Mononuclear cell (primary cell): ENCODE results near the gene COL5A3. TPM values are rescaled to one million over a fixed set of nuclear protein-coding genes. Genes with fewer than 3 reads are reported as not detected.
"Not testable (repeated sequence)": the region's sequence is repeated elsewhere in the genome, so short reads cannot be mapped to it uniquely, and the experiment has no call there.

Source experiments
- H3K27me3 ChIP-seq: 2 replicates; pipeline ENCODE4 v1.6.0; 2011; ENCODE audit warnings: low read length, control low read depth; ENCODE audit not compliant: insufficient read depth
- H3K4me1 ChIP-seq: 2 replicates; pipeline ENCODE4 v1.5.1; 2011; ENCODE audit warnings: mild to moderate bottlenecking, low read length, control low read depth; ENCODE audit not compliant: insufficient read depth
- H3K4me3 ChIP-seq: 2 replicates; pipeline ENCODE4 v1.5.1; 2011; ENCODE audit warnings: mild to moderate bottlenecking, low read length, moderate library complexity
- H3K9me3 ChIP-seq: 2 replicates; pipeline ENCODE4 v1.5.1; 2011; ENCODE audit warnings: low read depth, mild to moderate bottlenecking, control low read depth, low read length
- total RNA-seq: library from RNA; depleted of rRNA; stranded (reverse); fragments of >200 nt; gene quantifications from one replicate; pipeline ENCODE4 v1.2.3, GENCODE V29; 2012

Gene COL5A3
- total RNA-seq, 1 donor, result 1.0 TPM

DNA sequence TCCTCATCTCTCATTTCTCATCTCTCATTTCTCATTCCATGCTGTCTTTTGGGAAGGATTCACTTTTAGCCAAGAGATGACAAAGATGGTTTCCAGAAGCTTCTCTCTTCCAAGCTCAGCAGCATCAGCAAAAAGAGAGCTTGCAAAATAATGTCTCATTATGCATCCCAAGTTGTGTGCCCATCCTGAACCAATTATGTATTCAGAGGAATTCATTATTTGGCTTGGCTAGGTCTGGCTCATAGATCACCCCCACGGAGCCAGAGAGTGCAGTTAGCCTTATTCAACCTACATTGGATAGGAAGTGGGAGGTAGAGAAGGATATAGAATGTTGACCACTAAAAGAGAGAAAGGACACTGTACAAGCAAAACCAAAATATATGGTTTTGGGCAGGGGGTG is 68.6 kb downstream of the COL5A3 start:
- H3K9me3 ChIP-seq, result no peaks in the 10 kb centered on the region
- peaks cover 9% of the 10 kb centered on the region for H3K27me3 ChIP-seq
- H3K4me3 ChIP-seq, result no peak overlapping the region
- no peaks in the 10 kb centered on the region for H3K4me1 ChIP-seq

DNA sequence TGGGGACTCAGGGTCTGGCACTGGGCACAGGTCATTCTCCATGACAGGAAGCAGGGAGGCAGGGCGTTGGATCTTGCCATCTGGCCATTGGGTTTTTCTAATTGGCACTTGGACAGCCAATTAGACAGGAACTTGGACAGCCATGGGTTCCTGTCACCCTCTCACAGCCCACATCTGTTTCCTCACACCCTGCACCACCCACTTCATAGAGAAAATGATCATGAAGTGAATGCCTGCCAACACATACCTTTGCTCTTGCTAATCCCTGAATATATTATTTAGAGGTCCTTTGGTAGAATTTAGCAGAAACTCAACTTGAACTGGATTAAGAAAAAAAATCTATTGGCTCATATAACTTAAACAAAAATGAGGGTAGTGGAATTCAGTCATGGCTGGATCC is 69.1 kb downstream of the COL5A3 start:
- H3K4me3 ChIP-seq, result no peak overlapping the region
- peaks cover 10% of the 10 kb centered on the region for H3K27me3 ChIP-seq
- no peaks in the 10 kb centered on the region for H3K4me1 ChIP-seq
- H3K9me3 ChIP-seq, result no peaks in the 10 kb centered on the region

DNA sequence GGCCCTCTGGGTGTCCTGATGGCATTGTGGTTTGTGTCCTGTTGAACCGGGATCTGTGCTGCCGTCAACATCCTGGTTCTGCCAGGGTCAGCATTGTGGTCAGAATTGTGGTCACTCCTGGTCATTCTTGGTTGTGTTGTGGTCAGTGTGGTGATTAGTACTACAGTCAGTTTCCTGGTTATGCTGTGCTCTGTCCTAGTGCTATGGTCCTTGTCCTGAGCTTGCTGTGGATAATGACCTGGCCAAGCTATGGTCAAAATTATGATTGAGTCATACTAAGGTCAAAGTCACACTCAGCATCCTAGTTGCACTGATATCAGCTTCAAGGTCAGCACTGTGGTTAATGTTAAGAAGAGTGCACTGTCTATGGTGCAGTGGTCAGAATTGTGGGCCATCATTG is 69.5 kb downstream of the COL5A3 start:
- no peaks in the 10 kb centered on the region for H3K4me1 ChIP-seq
- H3K27me3 ChIP-seq, result peaks cover 10% of the 10 kb centered on the region
- H3K9me3 ChIP-seq, result no peaks in the 10 kb centered on the region
- no peak overlapping the region for H3K4me3 ChIP-seq

DNA sequence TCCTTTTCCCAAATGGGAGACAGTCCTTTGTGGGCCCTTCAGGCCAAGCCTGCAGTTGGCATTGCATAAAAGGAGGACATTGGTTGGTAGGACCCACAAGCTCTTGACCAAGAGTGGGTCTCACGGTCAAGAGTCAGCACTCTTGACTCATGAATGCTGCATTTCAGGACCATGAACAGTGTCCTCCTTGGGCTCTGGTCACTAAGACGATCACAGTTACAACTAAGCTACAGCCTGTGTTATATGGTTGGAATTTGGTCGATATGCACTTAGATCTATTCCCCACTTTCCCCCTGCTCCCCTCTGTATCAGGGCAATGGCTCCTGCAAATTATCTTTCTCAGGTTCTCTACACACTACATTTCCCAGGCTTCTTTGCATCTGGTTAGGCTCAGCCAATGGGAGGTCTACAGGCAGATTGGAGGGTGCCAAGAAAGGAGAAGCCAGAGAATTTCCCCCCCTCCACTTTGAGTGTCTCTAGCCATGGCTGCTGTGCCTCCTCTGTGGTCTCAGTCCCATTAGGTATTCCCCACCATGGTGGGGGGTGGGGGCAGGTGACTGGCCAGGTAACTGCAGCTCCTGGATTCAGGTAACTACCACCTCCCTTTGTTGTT is 70.9 kb downstream of the COL5A3 start:
- no peaks in the 10 kb centered on the region for H3K9me3 ChIP-seq
- H3K4me3 ChIP-seq, result no peak overlapping the region
- H3K4me1 ChIP-seq, result no peaks in the 10 kb centered on the region
- H3K27me3 ChIP-seq, result peaks cover 24% of the 10 kb centered on the region

DNA sequence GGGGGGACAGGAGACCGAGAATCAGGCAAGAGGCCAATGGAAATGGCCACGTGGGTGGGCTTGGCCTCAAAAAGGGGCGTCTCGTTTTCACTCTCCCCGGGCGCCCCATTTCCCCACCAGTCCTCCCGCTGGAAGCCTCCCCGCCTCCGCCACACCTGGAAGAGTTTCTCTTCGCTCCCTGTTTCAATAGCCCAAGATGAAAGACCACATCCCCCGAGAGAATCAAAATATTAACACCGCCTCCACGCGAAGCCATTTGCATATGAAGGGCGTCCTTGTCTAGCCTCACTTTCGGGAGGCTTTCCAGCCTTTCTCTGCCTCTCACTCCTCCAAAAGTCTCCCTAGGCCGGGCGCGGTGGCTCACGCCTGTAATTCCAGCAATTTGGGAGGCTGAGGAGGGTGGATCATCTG is 73.3 kb downstream of the COL5A3 start:
- H3K4me3 ChIP-seq, result no peak overlapping the region

GRCh38 chr19:9936326-9937000 is 73.8 kb downstream of the COL5A3 start, which contains the start of gene OLFM2:
Gene OLFM2, minus strand, starts transcription at chr19:9936515. Its CDS starts 149 bp downstream, at chr19:9936366.
- Histone ChIP-seq H3K27me3 (peaks cover 27% of the 10 kb centered on the region), H3K4me3 (no peak within 1 kb of the TSS), H3K4me1 (no peaks in the 10 kb centered on the region), H3K9me3 (no peaks in the 10 kb centered on the region)

More for the DNA sequence above, 73.3 kb downstream of the COL5A3 start:
- H3K27me3 ChIP-seq, result peaks cover 27% of the 10 kb centered on the region
- no peaks in the 10 kb centered on the region for H3K9me3 ChIP-seq
- no peaks in the 10 kb centered on the region for H3K4me1 ChIP-seq

GRCh38 chr19:9935506-9936325 is 74.6 kb downstream of the COL5A3 start:
- Histone ChIP-seq H3K4me3 (no peak overlapping the region), H3K4me1 (peaks cover 3% of the 10 kb centered on the region), H3K9me3 (no peaks in the 10 kb centered on the region), H3K27me3 (peaks cover 27% of the 10 kb centered on the region)

DNA sequence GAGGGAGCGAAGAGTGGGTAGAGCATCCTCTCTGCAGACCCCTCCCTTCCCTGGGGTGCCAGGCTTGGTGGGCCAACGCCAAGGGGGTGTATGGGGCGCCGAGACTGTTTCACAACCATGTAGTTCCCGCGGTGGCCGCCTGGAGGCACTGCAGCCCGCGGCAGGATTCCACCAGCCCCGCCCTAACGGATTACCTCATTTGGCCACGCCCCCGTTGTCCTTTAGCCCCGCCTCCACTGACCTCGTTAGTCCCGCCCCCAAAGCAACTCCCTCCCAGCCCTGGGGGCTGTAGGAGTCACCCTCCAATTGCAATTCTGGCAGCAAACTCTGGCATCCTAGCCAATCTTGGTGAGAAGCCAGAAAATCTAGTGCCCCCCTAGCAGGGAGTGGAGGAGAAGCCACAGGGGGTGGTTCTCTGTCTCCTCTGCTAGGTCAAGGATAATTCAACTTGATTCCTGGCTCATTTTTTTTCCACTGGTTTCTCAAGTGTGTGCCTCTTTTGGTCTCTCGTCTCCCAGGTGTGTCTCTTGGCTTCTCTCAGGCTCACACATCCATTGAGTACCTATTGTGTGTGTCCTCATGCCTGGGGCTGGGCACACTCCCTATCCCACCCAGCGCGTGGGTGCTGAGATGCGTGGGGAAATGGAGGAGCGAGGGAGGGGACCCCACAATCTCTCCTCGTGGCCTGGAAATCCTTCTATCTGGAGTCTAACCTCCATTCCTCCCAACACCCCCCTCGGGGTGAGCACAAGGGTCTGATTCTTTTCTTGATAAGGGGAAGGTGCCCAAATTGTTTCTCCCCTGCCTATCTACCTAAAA is 76.0 kb downstream of the COL5A3 start:
- Histone ChIP-seq H3K4me1 (peaks cover 3% of the 10 kb centered on the region), H3K9me3 (no peaks in the 10 kb centered on the region), H3K4me3 (no peak overlapping the region), H3K27me3 (peaks cover 27% of the 10 kb centered on the region)

- H3K9me3 ChIP-seq, result no peaks in the 10 kb centered on the region
- peaks cover 3% of the 10 kb centered on the region for H3K4me1 ChIP-seq
- H3K27me3 ChIP-seq, result peaks cover 27% of the 10 kb centered on the region
- no peak overlapping the region for H3K4me3 ChIP-seq
Observed at GRCh38 chr19:9932835-9933234, 77.5 kb downstream of the COL5A3 start.

GRCh38 chr19:9931629-9932028 is 78.7 kb downstream of the COL5A3 start:
- Histone ChIP-seq H3K9me3 (no peaks in the 10 kb centered on the region), H3K4me1 (peaks cover 7% of the 10 kb centered on the region), H3K27me3 (peaks cover 18% of the 10 kb centered on the region), H3K4me3 (no peak overlapping the region)

- Histone ChIP-seq H3K27me3 (no peaks in the 10 kb centered on the region), H3K4me1 (peaks cover 4% of the 10 kb centered on the region), H3K9me3 (no peaks in the 10 kb centered on the region), H3K4me3 (no peak overlapping the region)
Observed at GRCh38 chr19:9923440-9923839, 86.9 kb downstream of the COL5A3 start.

DNA sequence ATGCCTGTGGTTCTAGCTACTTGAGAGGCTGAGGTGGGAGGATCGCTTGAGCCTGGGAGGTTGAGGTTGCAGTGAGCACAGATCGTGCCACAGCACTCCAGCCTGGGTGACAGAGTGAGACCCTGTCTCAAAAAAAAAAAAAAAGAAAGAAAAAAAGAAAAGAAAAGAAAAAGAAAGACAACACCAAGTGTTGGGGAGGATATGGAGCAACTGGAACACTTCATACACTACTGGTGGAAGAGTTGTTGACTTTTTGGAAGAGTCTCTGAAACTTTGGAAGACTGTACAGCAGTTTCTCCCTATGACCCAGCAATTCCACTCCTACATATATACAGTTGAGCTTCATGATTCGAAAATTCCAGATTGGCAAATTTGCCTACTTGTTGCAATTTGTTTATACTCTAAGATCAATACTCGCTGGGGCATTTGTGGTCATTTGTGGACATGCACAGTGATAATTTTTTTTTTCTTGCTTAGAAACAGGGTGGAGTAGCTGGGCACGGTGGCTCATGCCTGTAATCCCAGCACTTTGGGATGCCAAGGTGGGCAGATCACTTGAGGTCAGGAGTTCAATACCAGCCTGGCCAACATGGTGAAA is 87.4 kb downstream of the COL5A3 start:
- H3K27me3 ChIP-seq, H3K4me1 ChIP-seq, H3K9me3 ChIP-seq, H3K4me3 ChIP-seq: not testable (repeated sequence)

DNA sequence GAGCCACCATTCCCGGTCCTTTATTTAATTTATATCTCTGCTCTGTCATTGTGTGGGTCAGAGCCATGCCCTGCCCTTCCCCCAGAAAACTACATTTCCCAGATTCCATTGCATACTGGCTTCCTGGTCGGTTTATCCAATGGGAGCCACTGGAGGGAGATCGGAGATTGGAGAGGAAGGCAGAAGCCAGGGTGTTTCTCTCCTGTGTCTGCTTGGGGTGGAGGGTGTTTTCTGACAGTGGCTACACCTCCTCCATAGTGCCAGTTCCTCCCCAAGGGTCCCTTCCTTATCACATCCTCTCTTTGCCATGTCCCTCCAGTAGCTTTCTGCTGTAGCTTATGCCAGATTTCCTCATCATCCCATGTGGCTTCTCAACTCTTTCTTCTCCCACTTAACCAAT is 93.0 kb downstream of the COL5A3 start:
- Histone ChIP-seq H3K9me3 (no peaks in the 10 kb centered on the region), H3K27me3 (peaks cover 23% of the 10 kb centered on the region), H3K4me1 (peaks cover 10% of the 10 kb centered on the region), H3K4me3 (no peak overlapping the region)

- Histone ChIP-seq H3K27me3 (peaks cover 29% of the 10 kb centered on the region), H3K4me1 (peaks cover 10% of the 10 kb centered on the region), H3K9me3 (no peaks in the 10 kb centered on the region), H3K4me3 (no peak overlapping the region)
Observed at GRCh38 chr19:9916719-9917118, 93.6 kb downstream of the COL5A3 start.
